ENCODE data around the gene OR10A4.
"Not testable (repeated sequence)": the region's sequence is repeated elsewhere in the genome, so short reads cannot be mapped to it uniquely, and the experiment has no call there.

The OR10A4 gene

GRCh38 chr11:6876325-6876724 is at the start of gene OR10A4:
Gene OR10A4, plus strand, starts transcription at chr11:6876625. Its CDS starts 23 bp downstream, at chr11:6876648.
- DNase-seq: no peak

GRCh38 chr11:6828103-6828502 is 48.3 kb upstream of the OR10A4 start:
- DNase-seq: no peak

- no peak for DNase-seq
Measured at GRCh38 chr11:6833356-6833755, 43.1 kb upstream of the OR10A4 start.

- DNase-seq: no peak
Measured at GRCh38 chr11:6834021-6834420, 42.4 kb upstream of the OR10A4 start.

- DNase-seq: no peak
Measured at GRCh38 chr11:6841694-6842093, 34.7 kb upstream of the OR10A4 start.

GRCh38 chr11:6843670-6844069 is 32.8 kb upstream of the OR10A4 start:
- DNase-seq: no peak

- no peak for DNase-seq
Measured at GRCh38 chr11:6844356-6844755, 32.1 kb upstream of the OR10A4 start.

GRCh38 chr11:6845383-6845782 is 31.0 kb upstream of the OR10A4 start, which contains the start of gene OR10A5:
Gene OR10A5, plus strand, starts transcription at chr11:6845683. Its CDS starts 0 bp downstream, at chr11:6845683.
- DNase-seq: no peak

GRCh38 chr11:6850526-6850925 is 25.9 kb upstream of the OR10A4 start:
- no peak for DNase-seq

- not testable (repeated sequence) for DNase-seq
Measured at GRCh38 chr11:6854801-6855200, 21.6 kb upstream of the OR10A4 start.

- DNase-seq: no peak
Measured at GRCh38 chr11:6855971-6856541, 20.4 kb upstream of the OR10A4 start.

GRCh38 chr11:6856871-6857270 is 19.6 kb upstream of the OR10A4 start:
- DNase-seq: no peak

- no peak for DNase-seq
Measured at GRCh38 chr11:6862961-6863360, 13.5 kb upstream of the OR10A4 start, which contains the start of gene OR10A2. Gene OR10A2, plus strand, starts transcription at chr11:6863057. Its CDS starts 6,698 bp downstream, at chr11:6869755.

- DNase-seq: no peak
Measured at GRCh38 chr11:6864438-6864837, 12.0 kb upstream of the OR10A4 start.

- no peak for DNase-seq
Measured at GRCh38 chr11:6871278-6871677, 5.1 kb upstream of the OR10A4 start.

GRCh38 chr11:6875761-6876160 is 664 bp upstream of the OR10A4 start:
- no peak for DNase-seq

- no peak for DNase-seq
Measured at GRCh38 chr11:6876914-6877313, 489 bp downstream of the OR10A4 start.

- DNase-seq: no peak
Measured at GRCh38 chr11:6882751-6883150, 6.3 kb downstream of the OR10A4 start.

- DNase-seq: not testable (repeated sequence)
Measured at GRCh38 chr11:6887711-6888110, 11.3 kb downstream of the OR10A4 start.

GRCh38 chr11:6888830-6889229 is 12.4 kb downstream of the OR10A4 start:
- DNase-seq: no peak

GRCh38 chr11:6889835-6890234 is 13.4 kb downstream of the OR10A4 start:
- no peak for DNase-seq

GRCh38 chr11:6892400-6892799 is 16.0 kb downstream of the OR10A4 start, which contains the start of gene OR2D2:
Gene OR2D2, minus strand, starts transcription at chr11:6892500. Its CDS starts 0 bp downstream, at chr11:6892500.
- DNase-seq: no peak

- no peak for DNase-seq
Measured at GRCh38 chr11:6894097-6894496, 17.7 kb downstream of the OR10A4 start.

- no peak for DNase-seq
Measured at GRCh38 chr11:6895010-6895409, 18.6 kb downstream of the OR10A4 start.

GRCh38 chr11:6898911-6899310 is 22.5 kb downstream of the OR10A4 start:
- no peak for DNase-seq
